Cardiac fibroblast (primary cell): Measurements from ENCODE around the gene PLXDC2.
A peak's percentile ranks its signal among the peaks of the same experiment; 100 is the strongest.

ENCODE experiments used
- DNase-seq, 2 donors: peaks; one replicate each; pipeline versions ENCODE4 v3.0.0 to v3.0.0-alpha.2; 2010; ENCODE audit warnings: low read depth in 2 of 2
- H3K4me3 ChIP-seq, 2 donors: replicated peaks in 1 of 2; 1 replicate in 1 of 2; 2 replicates in 1 of 2; pipeline ENCODE4 v1.5.1; 2011; ENCODE audit warnings: low read depth in 2 of 2, low read length in 2 of 2, mild to moderate bottlenecking in 2 of 2, moderate library complexity in 1 of 2
- CTCF ChIP-seq: IDR thresholded peaks from one replicate; pipeline ENCODE4 v1.5.1; 2011; ENCODE audit warnings: low read depth, mild to moderate bottlenecking, low read length, inconsistent platforms

Gene PLXDC2

GRCh38 chr10:20334559-20334958 lies 518.3 kb downstream of the PLXDC2 start:
- DNase-seq, result peak in 1 of 2 donors; percentile 57
- no peak overlapping the region for H3K4me3 ChIP-seq
- no peak for TF ChIP-seq CTCF
